Stimulated activated memory B cell treated with anti-CD40 and anti-IgM and Interleukin-4, amounts not matched to agents 10 μg/mL and 1 μg/mL and 100 μg/mL, for 72 hours (primary cell): ENCODE measurements around the gene OR6C2.
A peak's percentile ranks its signal among the peaks of the same experiment; 100 is the strongest.
"Not testable (repeated sequence)": the region's sequence is repeated elsewhere in the genome, so short reads cannot be mapped to it uniquely, and the experiment has no call there.

Experiments
- ATAC-seq: fragments of 150-1000 bp; cut with Tn5 transposase; 2 replicates; pipeline ENCODE4 v1.10.0; 2021
- H3K27ac Mint-ChIP-seq: one replicate; pipeline ENCODE4 v1.8.0; 2022; ENCODE audit warnings: mild to moderate bottlenecking, mixed read lengths
- H3K27me3 Mint-ChIP-seq: one replicate; pipeline ENCODE4 v1.8.0; 2022; ENCODE audit warnings: mixed read lengths
- H3K36me3 Mint-ChIP-seq: one replicate; pipeline ENCODE4 v1.8.0; 2022; ENCODE audit warnings: mixed read lengths
- H3K4me1 Mint-ChIP-seq: one replicate; pipeline ENCODE4 v1.8.0; 2022; ENCODE audit warnings: mixed read lengths
- H3K4me3 Mint-ChIP-seq: one replicate; pipeline ENCODE4 v1.8.0; 2022; ENCODE audit warnings: mild to moderate bottlenecking, moderate library complexity, mixed read lengths
- H3K9me3 Mint-ChIP-seq: one replicate; pipeline ENCODE4 v1.8.0; 2022; ENCODE audit warnings: mixed read lengths

The OR6C2 gene

GRCh38 chr12:55446326-55446725 is 2.5 kb downstream of the OR6C2 start:
- H3K27me3 Mint-ChIP-seq = no peaks in the 10 kb centered on the region
- no peak overlapping the region for H3K27ac Mint-ChIP-seq
- no peaks in the 10 kb centered on the region for H3K36me3 Mint-ChIP-seq
- H3K4me1 Mint-ChIP-seq = peaks cover 5% of the 10 kb centered on the region
- peaks cover 2% of the 10 kb centered on the region for H3K9me3 Mint-ChIP-seq
- no peak for ATAC-seq
- H3K4me3 Mint-ChIP-seq = no peak overlapping the region

GRCh38 chr12:55448825-55449224 is 4.9 kb downstream of the OR6C2 start:
- no peak overlapping the region for H3K4me3 Mint-ChIP-seq
- no peak for ATAC-seq
- H3K27ac Mint-ChIP-seq = no peak overlapping the region
- no peaks in the 10 kb centered on the region for H3K9me3 Mint-ChIP-seq
- peaks cover under 1% of the 10 kb centered on the region for H3K4me1 Mint-ChIP-seq
- H3K36me3 Mint-ChIP-seq = no peaks in the 10 kb centered on the region
- H3K27me3 Mint-ChIP-seq = no peaks in the 10 kb centered on the region

- not testable (repeated sequence) for H3K27ac Mint-ChIP-seq, H3K36me3 Mint-ChIP-seq, H3K27me3 Mint-ChIP-seq, ATAC-seq, H3K4me3 Mint-ChIP-seq
- H3K4me1 Mint-ChIP-seq = peaks cover 22% of the 10 kb centered on the region
- peaks cover 13% of the 10 kb centered on the region for H3K9me3 Mint-ChIP-seq
Observed at GRCh38 chr12:55464926-55465325, 21.1 kb downstream of the OR6C2 start.

GRCh38 chr12:55467836-55468235 is 24.0 kb downstream of the OR6C2 start:
- peak; percentile 68 for ATAC-seq
- H3K27me3 Mint-ChIP-seq = no peaks in the 10 kb centered on the region
- no peak overlapping the region for H3K4me3 Mint-ChIP-seq
- H3K36me3 Mint-ChIP-seq = no peaks in the 10 kb centered on the region
- H3K27ac Mint-ChIP-seq = no peak overlapping the region
- H3K9me3 Mint-ChIP-seq = peaks cover 13% of the 10 kb centered on the region
- peaks cover 28% of the 10 kb centered on the region for H3K4me1 Mint-ChIP-seq

- Mint-ChIP-seq H3K27me3 (no peaks in the 10 kb centered on the region), H3K27ac (no peak overlapping the region), H3K4me3 (no peak overlapping the region), H3K36me3 (no peaks in the 10 kb centered on the region), H3K9me3 (peaks cover 4% of the 10 kb centered on the region), H3K4me1 (peaks cover 28% of the 10 kb centered on the region)
- ATAC-seq = no peak
Observed at GRCh38 chr12:55469291-55469690, 25.4 kb downstream of the OR6C2 start.

GRCh38 chr12:55470088-55470829 is 26.4 kb downstream of the OR6C2 start, which contains the start of gene OR6C70:
Gene OR6C70 (minus strand): TSS chr12:55470138. CDS start chr12:55470138, 0 bp downstream.
- peaks cover 2% of the 10 kb centered on the region for H3K9me3 Mint-ChIP-seq
- H3K4me3 Mint-ChIP-seq = no peak within 1 kb of the TSS
- no peaks in the 10 kb centered on the region for H3K27me3 Mint-ChIP-seq
- ATAC-seq = no peak
- H3K36me3 Mint-ChIP-seq = no peaks in the 10 kb centered on the region
- H3K4me1 Mint-ChIP-seq = peaks cover 28% of the 10 kb centered on the region
- H3K27ac Mint-ChIP-seq = no peak within 1 kb of the TSS

- Mint-ChIP-seq H3K27me3 (no peaks in the 10 kb centered on the region), H3K36me3 (no peaks in the 10 kb centered on the region), H3K9me3 (peaks cover 2% of the 10 kb centered on the region), H3K4me1 (peaks cover 20% of the 10 kb centered on the region), H3K27ac (no peak overlapping the region), H3K4me3 (no peak overlapping the region)
- ATAC-seq = no peak
Observed at GRCh38 chr12:55472264-55472663, 28.4 kb downstream of the OR6C2 start.

GRCh38 chr12:55479136-55479535 is 35.3 kb downstream of the OR6C2 start:
- not testable (repeated sequence) for H3K4me3 Mint-ChIP-seq

GRCh38 chr12:55484284-55484683 is 40.4 kb downstream of the OR6C2 start:
- H3K4me1 Mint-ChIP-seq, ATAC-seq, H3K36me3 Mint-ChIP-seq, H3K27ac Mint-ChIP-seq, H3K4me3 Mint-ChIP-seq, H3K9me3 Mint-ChIP-seq: not testable (repeated sequence)
- H3K27me3 Mint-ChIP-seq = peaks cover 26% of the 10 kb centered on the region

More at GRCh38 chr12:55479136-55479535, 35.3 kb downstream of the OR6C2 start:
- not testable (repeated sequence) for ATAC-seq, H3K36me3 Mint-ChIP-seq, H3K4me1 Mint-ChIP-seq, H3K27ac Mint-ChIP-seq, H3K9me3 Mint-ChIP-seq
- H3K27me3 Mint-ChIP-seq = peaks cover 25% of the 10 kb centered on the region

GRCh38 chr12:55492078-55492477 is 48.2 kb downstream of the OR6C2 start, which contains the start of gene OR6C68:
Gene OR6C68 (plus strand): TSS chr12:55492378. CDS start chr12:55492378, 0 bp downstream.
- Mint-ChIP-seq H3K27me3 (no peaks in the 10 kb centered on the region), H3K27ac (no peak within 1 kb of the TSS), H3K4me3 (no peak within 1 kb of the TSS), H3K9me3 (no peaks in the 10 kb centered on the region), H3K36me3 (no peaks in the 10 kb centered on the region), H3K4me1 (no peaks in the 10 kb centered on the region)
- no peak for ATAC-seq

GRCh38 chr12:55495490-55495889 is 51.6 kb downstream of the OR6C2 start:
- Mint-ChIP-seq H3K9me3 (no peaks in the 10 kb centered on the region), H3K27ac (no peak overlapping the region), H3K27me3 (no peaks in the 10 kb centered on the region), H3K4me3 (no peak overlapping the region), H3K36me3 (no peaks in the 10 kb centered on the region), H3K4me1 (no peaks in the 10 kb centered on the region)
- ATAC-seq = no peak

- no peak for ATAC-seq
- Mint-ChIP-seq H3K36me3 (no peaks in the 10 kb centered on the region), H3K4me3 (no peak overlapping the region), H3K27me3 (no peaks in the 10 kb centered on the region), H3K9me3 (no peaks in the 10 kb centered on the region), H3K27ac (no peak overlapping the region), H3K4me1 (no peaks in the 10 kb centered on the region)
Observed at GRCh38 chr12:55499231-55499630, 55.4 kb downstream of the OR6C2 start.

GRCh38 chr12:55499810-55500252 is 56.0 kb downstream of the OR6C2 start:
- no peak overlapping the region for H3K4me3 Mint-ChIP-seq
- ATAC-seq = no peak
- H3K27ac Mint-ChIP-seq = no peak overlapping the region
- H3K9me3 Mint-ChIP-seq = no peaks in the 10 kb centered on the region
- H3K4me1 Mint-ChIP-seq = no peaks in the 10 kb centered on the region
- no peaks in the 10 kb centered on the region for H3K27me3 Mint-ChIP-seq
- H3K36me3 Mint-ChIP-seq = no peaks in the 10 kb centered on the region

GRCh38 chr12:55501601-55502000 is 57.7 kb downstream of the OR6C2 start:
- H3K27me3 Mint-ChIP-seq = no peaks in the 10 kb centered on the region
- H3K36me3 Mint-ChIP-seq = no peaks in the 10 kb centered on the region
- H3K4me1 Mint-ChIP-seq = no peaks in the 10 kb centered on the region
- no peak overlapping the region for H3K27ac Mint-ChIP-seq
- no peak overlapping the region for H3K4me3 Mint-ChIP-seq
- ATAC-seq = no peak
- H3K9me3 Mint-ChIP-seq = no peaks in the 10 kb centered on the region
